ENCODE measurements around the gene CDK19.

DNA sequence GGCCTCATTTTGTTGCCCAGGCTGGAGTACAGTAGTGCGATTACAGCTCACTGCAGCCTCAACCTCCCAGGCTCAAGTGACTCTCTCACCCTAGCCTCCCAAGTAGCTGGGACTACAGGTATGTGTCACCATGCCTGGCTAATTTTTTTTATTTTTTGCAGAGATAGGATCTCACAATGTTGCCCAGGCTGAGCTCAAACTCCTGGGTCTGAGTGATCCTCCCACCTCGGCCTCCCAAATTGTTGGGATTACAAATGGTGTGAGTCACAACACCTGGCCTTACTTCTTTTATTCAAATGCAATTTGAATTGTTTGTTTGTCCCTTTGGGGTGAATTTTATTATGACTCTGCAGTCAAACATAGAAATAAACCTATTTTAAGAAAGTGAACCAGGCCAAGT, 207.1 kb downstream of the CDK19 start:
- TF ChIP-seq CTCF (conservative IDR thresholded peaks at IDR 0.05; ENCODE audit: low read depth, low read length) (no peak), CEBPB (IDR thresholded peaks at IDR 0.05; ENCODE audit: low read depth, low read length) (no peak), FOS (IDR thresholded peaks at IDR 0.05; ENCODE audit: low read depth, low read length) (no peak), BHLHE40 (IDR thresholded peaks at IDR 0.05; ENCODE audit: low read depth, low read length) (no peak), POLR2A (IDR thresholded peaks at IDR 0.05; ENCODE audit: low read depth, low read length) (no peak)

Measured in IMR-90 (cell line).